H1 (cell line): ENCODE results near the gene SERPINA12. TPM values are rescaled to one million over a fixed set of nuclear protein-coding genes. Genes with fewer than 3 reads are reported as not detected.

Experiments
- CTCF ChIA-PET: fragments of 300-600 bp; sonication (Branson Sonifier 250); formaldehyde crosslinking; loops from one replicate; lab custom pipeline; 2021; ENCODE audit not compliant: partially characterized antibody; lab: Charles Lee
- POLR2A ChIA-PET: fragments of 300-600 bp; sonication (Branson Sonifier 250); formaldehyde crosslinking; loops from one replicate; lab custom pipeline; 2021; ENCODE audit warnings: inconsistent platforms; ENCODE audit not compliant: partially characterized antibody; lab: Charles Lee
- DNase-seq, 2 experiments: peaks; one replicate each; pipeline versions ENCODE4 v3.0.0 to v3.0.0-alpha.2; 2010 to 2022; ENCODE audit warnings: low spot score in 2 of 2, low read depth in 1 of 2, mixed read lengths in 1 of 2
- FAIRE-seq: peaks from 2 replicates; lab custom pipeline; 2011; peaks lifted over from hg19 to GRCh38; lab: Jason Lieb, UNC
- H2AFZ ChIP-seq: 2 replicates; pipeline ENCODE4 v1.8.1; 2012; ENCODE audit warnings: low read length, inconsistent platforms
- H2AK5ac ChIP-seq: 2 replicates; pipeline ENCODE4 v1.6.1; 2013; ENCODE audit warnings: low read depth, low read length
- H2BK120ac ChIP-seq: replicated peaks from 2 replicates; pipeline ENCODE3; 2013; ENCODE audit warnings: low read depth, low read length, inconsistent platforms
- H2BK12ac ChIP-seq: 2 replicates; pipeline ENCODE4 v1.6.1; 2013; ENCODE audit warnings: low read depth, low read length
- H2BK15ac ChIP-seq: 2 replicates; pipeline ENCODE4 v1.6.1; 2013; ENCODE audit warnings: low read length
- H2BK20ac ChIP-seq: 2 replicates; pipeline ENCODE4 v1.6.1; 2013; ENCODE audit warnings: low read length
- H2BK5ac ChIP-seq: 2 replicates; pipeline ENCODE4 v1.6.1; 2013; ENCODE audit warnings: low read depth, low read length
- H3K14ac ChIP-seq: 2 replicates; pipeline ENCODE4 v1.6.1; 2013; ENCODE audit warnings: inconsistent platforms; ENCODE audit not compliant: insufficient read length
- H3K18ac ChIP-seq: 2 replicates; pipeline ENCODE4 v1.6.1; 2013; ENCODE audit warnings: low read length; ENCODE audit errors: extremely low read depth
- H3K23ac ChIP-seq: 2 replicates; pipeline ENCODE4 v1.6.1; 2013; ENCODE audit warnings: inconsistent platforms; ENCODE audit not compliant: insufficient read length
- H3K23me2 ChIP-seq: 2 replicates; pipeline ENCODE4 v1.6.1; 2013; ENCODE audit warnings: low read depth, low read length
- H3K27ac ChIP-seq: 2 replicates; pipeline ENCODE4 v1.6.1; 2011; ENCODE audit warnings: low read depth, low read length, inconsistent platforms
- H3K27me3 ChIP-seq, 4 experiments: replicated peaks in 1 of 4; 1 replicate in 1 of 4; 2 replicates in 3 of 4; pipeline versions ENCODE4 v1.6.1 to v1.8.1; 2011 to 2013; ENCODE audit warnings: low read length in 3 of 4, mild to moderate bottlenecking in 3 of 4, inconsistent platforms in 2 of 4, mixed read lengths in 2 of 4, moderate library complexity in 1 of 4; ENCODE audit not compliant: control insufficient read depth in 3 of 4, insufficient read depth in 3 of 4; ENCODE audit errors: extremely low read depth in 1 of 4
- H3K36me3 ChIP-seq, 4 experiments: 2 replicates each; pipeline versions ENCODE4 v1.6.1 to v1.8.1; 2011 to 2013; ENCODE audit warnings: mild to moderate bottlenecking in 4 of 4, low read length in 3 of 4, moderate library complexity in 2 of 4, control low read depth in 1 of 4, inconsistent platforms in 1 of 4; ENCODE audit not compliant: insufficient read depth in 4 of 4, control insufficient read depth in 2 of 4
- H3K4ac ChIP-seq: replicated peaks from 2 replicates; pipeline ENCODE3; 2013; ENCODE audit warnings: low read length, low read depth, mixed read lengths, inconsistent platforms; ENCODE audit not compliant: insufficient read length
- H3K4me1 ChIP-seq, 4 experiments: replicated peaks in 1 of 4; 1 replicate in 1 of 4; 2 replicates in 3 of 4; pipeline versions ENCODE4 v1.6.1 to v1.8.1; 2011 to 2013; ENCODE audit warnings: low read length in 3 of 4, inconsistent platforms in 2 of 4, mixed read lengths in 1 of 4; ENCODE audit not compliant: insufficient read depth in 4 of 4, control insufficient read depth in 3 of 4
- H3K4me2 ChIP-seq, 2 experiments: 2 replicates each; pipeline versions ENCODE4 v1.6.1 to v1.8.1; 2011 to 2013; ENCODE audit warnings: low read depth in 2 of 2, low read length in 2 of 2, control low read depth in 1 of 2, inconsistent platforms in 1 of 2, mild to moderate bottlenecking in 1 of 2; ENCODE audit not compliant: insufficient read depth in 1 of 2
- H3K4me3 ChIP-seq, 4 experiments: fragments of 200-600, 300-600 bp in 1 of 4; sonication (generic), shearing (Covaris generic), sonication (Bioruptor Twin) in 1 of 4; 2 replicates each; pipeline versions ENCODE4 v1.5.1 to v1.8.1; 2011 to 2016; ENCODE audit warnings: low read length in 4 of 4, low read depth in 3 of 4, control low read depth in 2 of 4, inconsistent platforms in 2 of 4, mild to moderate bottlenecking in 2 of 4, mixed read lengths in 1 of 4, moderate library complexity in 1 of 4; ENCODE audit not compliant: insufficient read depth in 2 of 4; ENCODE audit errors: extremely low read depth in 1 of 4
- H3K56ac ChIP-seq: replicated peaks from 2 replicates; pipeline ENCODE3; 2013; ENCODE audit warnings: low read depth, mild to moderate bottlenecking, mixed read lengths, low read length, inconsistent platforms; ENCODE audit not compliant: insufficient read length
- H3K79me1 ChIP-seq: 2 replicates; pipeline ENCODE4 v1.6.1; 2013; ENCODE audit warnings: low read depth, low read length, control low read depth
- H3K79me2 ChIP-seq, 2 experiments: 2 replicates each; pipeline versions ENCODE4 v1.6.1 to v1.8.1; 2012 to 2013; ENCODE audit warnings: low read length in 2 of 2, mild to moderate bottlenecking in 2 of 2, inconsistent platforms in 1 of 2; ENCODE audit not compliant: insufficient read depth in 2 of 2, control insufficient read depth in 1 of 2
- H3K9ac ChIP-seq, 4 experiments: replicated peaks in 1 of 4; 1 replicate in 1 of 4; 2 replicates in 3 of 4; pipeline versions ENCODE4 v1.6.1 to v1.8.1; 2011 to 2013; ENCODE audit warnings: low read depth in 3 of 4, low read length in 3 of 4, control low read depth in 2 of 4, mild to moderate bottlenecking in 2 of 4, moderate library complexity in 2 of 4, inconsistent platforms in 1 of 4; ENCODE audit errors: extremely low read depth in 1 of 4
- H3K9me3 ChIP-seq, 2 experiments: 2 replicates each; pipeline versions ENCODE4 v1.6.1 to v1.8.1; 2012 to 2013; ENCODE audit warnings: mild to moderate bottlenecking in 2 of 2, moderate library complexity in 2 of 2, control low read depth in 1 of 2, inconsistent platforms in 1 of 2, low read depth in 1 of 2, low read length in 1 of 2, mixed read lengths in 1 of 2; ENCODE audit not compliant: insufficient read depth in 2 of 2
- H4K20me1 ChIP-seq, 2 experiments: replicated peaks in 1 of 2; 2 replicates each; pipeline versions ENCODE3 to v1.8.1; 2011 to 2013; ENCODE audit warnings: inconsistent platforms in 2 of 2, low read length in 2 of 2, mild to moderate bottlenecking in 1 of 2; ENCODE audit not compliant: insufficient read depth in 2 of 2, control insufficient read depth in 1 of 2
- H4K5ac ChIP-seq: 2 replicates; pipeline ENCODE4 v1.6.1; 2013; ENCODE audit warnings: low read length, low read depth, mixed read lengths, inconsistent platforms; ENCODE audit not compliant: insufficient read length
- H4K8ac ChIP-seq: 2 replicates; pipeline ENCODE4 v1.8.0; 2013; ENCODE audit warnings: mild to moderate bottlenecking, moderate library complexity, low read length, inconsistent platforms; ENCODE audit not compliant: insufficient read depth; ENCODE audit errors: extremely low read depth
- H4K91ac ChIP-seq: replicated peaks from 2 replicates; pipeline ENCODE3; 2013; ENCODE audit warnings: low read length, mixed read lengths, inconsistent platforms; ENCODE audit not compliant: insufficient read length
- ATF2 ChIP-seq: IDR thresholded peaks from 2 replicates; pipeline ENCODE4 v1.6.1; 2012; ENCODE audit warnings: low read length, inconsistent platforms
- BACH1 ChIP-seq: IDR thresholded peaks from 2 replicates; pipeline ENCODE4 v1.6.1; 2012; ENCODE audit warnings: low read length, improper control_type of control experiment
- CEBPB ChIP-seq: IDR thresholded peaks from 2 replicates; pipeline ENCODE4 v1.6.1; 2012; ENCODE audit warnings: low read depth, low read length
- CREB1 ChIP-seq: IDR thresholded peaks from 2 replicates; pipeline ENCODE4 v1.6.1; 2012; ENCODE audit warnings: inconsistent platforms
- FOSL1 ChIP-seq: IDR thresholded peaks from 2 replicates; pipeline ENCODE4 v1.6.1; 2011; ENCODE audit warnings: mild to moderate bottlenecking, low read depth, low read length, moderate library complexity; ENCODE audit not compliant: insufficient read depth
- HDAC2 ChIP-seq, 2 experiments: fragments of 300-600 bp in 1 of 2; sonication (generic) in 1 of 2; IDR thresholded peaks; 2 replicates each; pipeline ENCODE4 v1.6.1; 2011 to 2012; ENCODE audit warnings: low read depth in 2 of 2, low read length in 2 of 2, mild to moderate bottlenecking in 2 of 2, moderate library complexity in 2 of 2, borderline replicate concordance in 1 of 2, inconsistent platforms in 1 of 2
- KDM4A ChIP-seq: IDR thresholded peaks from one replicate; pipeline ENCODE4 v1.7.1; 2012; ENCODE audit warnings: low read depth, mild to moderate bottlenecking, moderate library complexity, low read length, inconsistent platforms; ENCODE audit not compliant: severe bottlenecking
- SIX5 ChIP-seq: IDR thresholded peaks from 2 replicates; pipeline ENCODE4 v1.6.1; 2011; ENCODE audit warnings: mild to moderate bottlenecking, low read depth, low read length
- SP1 ChIP-seq: IDR thresholded peaks from 2 replicates; pipeline ENCODE4 v1.6.1; 2011; ENCODE audit warnings: low read depth, low read length
- SP4 ChIP-seq: IDR thresholded peaks from 2 replicates; pipeline ENCODE4 v1.6.1; 2012; ENCODE audit warnings: low read length, inconsistent platforms
- SUZ12 ChIP-seq: fragments of 200-600 bp; sonication (generic); IDR thresholded peaks from 2 replicates; pipeline ENCODE4 v1.6.1; 2012; ENCODE audit warnings: mild to moderate bottlenecking, inconsistent platforms, low read length, moderate library complexity, mixed read lengths
- TAF1 ChIP-seq: IDR thresholded peaks from 2 replicates; pipeline ENCODE4 v1.6.1; 2011; ENCODE audit warnings: mild to moderate bottlenecking, low read depth, low read length
- TAF7 ChIP-seq: optimal IDR thresholded peaks from 2 replicates; pipeline ENCODE3; 2011; ENCODE audit warnings: low read depth, mild to moderate bottlenecking, inconsistent platforms, low read length, moderate library complexity, borderline replicate concordance
- WGBS, 2 experiments: shearing (Covaris generic) in 1 of 2; methylation state at CpG; one replicate each; pipeline versions ENCODE4 v1.1.6 to v1.1.7; 2013 to 2015; ENCODE audit warnings: low lambda C conversion rate in 2 of 2, mixed read lengths in 2 of 2, inconsistent platforms in 1 of 2, low coverage in 1 of 2, missing lambda C conversion rate in 1 of 2; ENCODE audit not compliant: insufficient replicate concordance in 2 of 2, insufficient coverage in 1 of 2, insufficient read length in 1 of 2; ENCODE audit errors: extremely low coverage in 1 of 2, missing lambda C conversion rate in 1 of 2; 5-methylcytosine and 5-hydroxymethylcytosine counted together
- polyA plus RNA-seq, 7 experiments: library from polyadenylated mRNA; depleted of rRNA in 3 of 7; stranded (reverse) in 5 of 7; unstranded in 2 of 7; fragments of >200 nt in 5 of 7; fragments of 200-250 nt in 2 of 7; gene quantifications; 1 replicate in 5 of 7; 2 replicates in 1 of 7; 4 replicates in 1 of 7; pipeline versions ENCODE4 v1.2.1 to v1.2.3, GENCODE V29; 2011 to 2013; ENCODE audit warnings: missing spikeins in 2 of 7, mixed read lengths in 2 of 7
- total RNA-seq: library from RNA; stranded (reverse); fragmentation: NEBNext Ultra II Directional; extraction: Animal tissue kit (Norgen Biotek cat#: 25700); gene quantifications from 2 replicates; pipeline ENCODE4 v1.2.1, GENCODE V29; 2021

SERPINA12 gene
- total and polyA plus RNA-seq, 2 of the 8 experiments (the other 6 are each of a cell fraction or from before 2014, with no cell fraction given): not detected

- no peak overlapping the region for H2BK5ac ChIP-seq
- no peak overlapping the region for H3K23ac ChIP-seq
- H3K14ac ChIP-seq: no peak overlapping the region
- no peaks in the 10 kb centered on the region for H4K20me1 ChIP-seq
- H3K9ac ChIP-seq: no peak overlapping the region
- peaks cover 0 to 14% (median 11%) of the 10 kb centered on the region in 4 experiments; a peak in 6 of 7 replicates for H3K4me1 ChIP-seq
- H3K18ac ChIP-seq: no peak overlapping the region
- H4K5ac ChIP-seq: no peak overlapping the region
- H3K4me2 ChIP-seq: no peak overlapping the region
- no peaks in the 10 kb centered on the region for H3K27me3 ChIP-seq
- WGBS, 2 experiments: 89% methylated on average over 4 of the region's 5 CpGs; no CpG with 5 or more reads in 1 of the 2 experiments
- no peaks in the 10 kb centered on the region for H3K79me1 ChIP-seq
- ChIA-PET CTCF (interaction anchor here (0.5 to 5.1 kb wide), 16 partner anchors 8 to 198 kb away, joined by 3 to 78 read pairs (median 20); partner anchors contain the start of genes SERPINA4 and SERPINA9), POLR2A (no interaction called here)
- no peak overlapping the region for H3K56ac ChIP-seq
- DNase-seq (no peak), FAIRE-seq (no peak)
- no peak overlapping the region for H3K4ac ChIP-seq
- no peak overlapping the region for H4K8ac ChIP-seq
- no peak overlapping the region for H2BK20ac ChIP-seq
- no peak overlapping the region for H2AFZ ChIP-seq
- no peak overlapping the region for H3K27ac ChIP-seq
- TF ChIP-seq CREB1 (no peak), HDAC2 (IDR thresholded peaks at IDR 0.05; ENCODE audit: borderline replicate concordance in 1 of 2, low read depth in 2 of 2, low read length in 2 of 2) (no peak), SIX5 (no peak), SP4 (no peak), BACH1 (no peak), ATF2 (no peak), SUZ12 (no peak), CEBPB (no peak), KDM4A (no peak), TAF1 (no peak), SP1 (no peak), FOSL1 (no peak), TAF7 (no peak)
- H4K91ac ChIP-seq: no peak overlapping the region
- H3K79me2 ChIP-seq: no peaks in the 10 kb centered on the region
- no peaks in the 10 kb centered on the region for H3K36me3 ChIP-seq
- H2AK5ac ChIP-seq: no peak overlapping the region
- H2BK12ac ChIP-seq: no peak overlapping the region
- no peak overlapping the region for H3K4me3 ChIP-seq
- peaks cover 3% of the 10 kb centered on the region; the same call in 1 of the 2 replicates for H3K23me2 ChIP-seq
- H2BK120ac ChIP-seq: no peak overlapping the region
- no peak overlapping the region for H2BK15ac ChIP-seq
- no peaks in the 10 kb centered on the region for H3K9me3 ChIP-seq
Measured at GRCh38 chr14:94484481-94484880, 24.8 kb downstream of the SERPINA12 start.
